Type B pancreatic cell (in vitro differentiated cells): ENCODE results near the gene SMARCA1. TPM values are rescaled to one million over a fixed set of nuclear protein-coding genes. Genes with fewer than 3 reads are reported as not detected.
A peak's percentile ranks its signal among the peaks of the same experiment; 100 is the strongest.

Experiments used
- DNase-seq: peaks from one replicate; pipeline ENCODE4 v3.0.0; 2021; ENCODE audit warnings: mixed read lengths; ENCODE audit not compliant: unreplicated experiment; ENCODE audit errors: extremely low spot score
- H3K27ac Mint-ChIP-seq: 2 replicates; pipeline ENCODE4 v1.8.0; 2021; ENCODE audit warnings: mild to moderate bottlenecking, mixed read lengths
- H3K27me3 Mint-ChIP-seq: 2 replicates; pipeline ENCODE4 v1.8.0; 2021; ENCODE audit warnings: mixed read lengths
- H3K36me3 Mint-ChIP-seq: 2 replicates; pipeline ENCODE4 v1.8.0; 2021; ENCODE audit warnings: mixed read lengths
- H3K4me1 Mint-ChIP-seq: one replicate; pipeline ENCODE4 v1.8.0; 2021; ENCODE audit warnings: mixed read lengths; ENCODE audit not compliant: unreplicated experiment
- H3K4me3 Mint-ChIP-seq: 2 replicates; pipeline ENCODE4 v1.8.0; 2021; ENCODE audit warnings: mild to moderate bottlenecking, mixed read lengths
- H3K9me3 Mint-ChIP-seq: 2 replicates; pipeline ENCODE4 v1.8.0; 2021; ENCODE audit warnings: mixed read lengths
- CTCF ChIP-seq: fragments of 200-600 bp; sonication (generic); conservative IDR thresholded peaks from 2 replicates; pipeline ENCODE4 v1.5.0; 2021; ENCODE audit warnings: antibody characterized with exemption, mild to moderate bottlenecking
- total RNA-seq: library from RNA; stranded (reverse); gene quantifications from 2 replicates; pipeline ENCODE4 v1.2.1, GENCODE V29; 2021; ENCODE audit warnings: low replicate concordance

Gene SMARCA1
- total RNA-seq, 1 donor from 2014 or later, result 106 TPM

GRCh38 chrX:129553619-129554288 is 30.5 kb upstream of the SMARCA1 start:
- no peak for TF ChIP-seq CTCF
- H3K4me1 Mint-ChIP-seq, result peaks cover 4% of the 10 kb centered on the region
- H3K4me3 Mint-ChIP-seq, result no peak overlapping the region
- H3K27ac Mint-ChIP-seq, result no peak overlapping the region
- no peak for DNase-seq
- no peaks in the 10 kb centered on the region for H3K9me3 Mint-ChIP-seq
- H3K27me3 Mint-ChIP-seq, result no peaks in the 10 kb centered on the region
- peaks cover 37% of the 10 kb centered on the region for H3K36me3 Mint-ChIP-seq

- no peak for DNase-seq
- Mint-ChIP-seq H3K27ac (no peak overlapping the region), H3K4me3 (no peak overlapping the region), H3K4me1 (no peaks in the 10 kb centered on the region), H3K27me3 (no peaks in the 10 kb centered on the region), H3K36me3 (peaks cover 33% of the 10 kb centered on the region), H3K9me3 (no peaks in the 10 kb centered on the region)
- TF ChIP-seq CTCF, result no peak
Observed at GRCh38 chrX:129549124-129549523, 25.8 kb upstream of the SMARCA1 start.

- TF ChIP-seq CTCF, result no peak
- no peak overlapping the region for H3K4me3 Mint-ChIP-seq
- H3K36me3 Mint-ChIP-seq, result peaks cover 31% of the 10 kb centered on the region
- H3K27me3 Mint-ChIP-seq, result no peaks in the 10 kb centered on the region
- no peak overlapping the region for H3K27ac Mint-ChIP-seq
- H3K4me1 Mint-ChIP-seq, result peaks cover 5% of the 10 kb centered on the region
- no peak for DNase-seq
- no peaks in the 10 kb centered on the region for H3K9me3 Mint-ChIP-seq
Observed at GRCh38 chrX:129545408-129545807, 22.1 kb upstream of the SMARCA1 start.

- Mint-ChIP-seq H3K27me3 (no peaks in the 10 kb centered on the region), H3K4me3 (no peak overlapping the region), H3K36me3 (peaks cover 30% of the 10 kb centered on the region), H3K4me1 (peaks cover 8% of the 10 kb centered on the region), H3K27ac (no peak overlapping the region), H3K9me3 (no peaks in the 10 kb centered on the region)
- no peak for DNase-seq
- no peak for TF ChIP-seq CTCF
Observed at GRCh38 chrX:129544780-129545179, 21.5 kb upstream of the SMARCA1 start.

- no peak for DNase-seq
- H3K27ac Mint-ChIP-seq, result peak overlapping the region; percentile 5
- no peak for TF ChIP-seq CTCF
- peaks cover 14% of the 10 kb centered on the region for H3K4me1 Mint-ChIP-seq
- peak overlapping the region; percentile 85 for H3K4me3 Mint-ChIP-seq
- H3K27me3 Mint-ChIP-seq, result no peaks in the 10 kb centered on the region
- no peaks in the 10 kb centered on the region for H3K9me3 Mint-ChIP-seq
- H3K36me3 Mint-ChIP-seq, result peaks cover 11% of the 10 kb centered on the region
Observed at GRCh38 chrX:129540722-129541184, 17.5 kb upstream of the SMARCA1 start.
